HG03521 (cell line): ENCODE data around the gene MRPL51.
A peak's percentile ranks its signal among the peaks of the same experiment; 100 is the strongest.
"Not testable (repeated sequence)": the region's sequence is repeated elsewhere in the genome, so short reads cannot be mapped to it uniquely, and the experiment has no call there.

Experiments used
- ATAC-seq: cut with Tn5 transposase; IDR thresholded peaks from one replicate; pipeline ENCODE4 v1.9.1; 2021; ENCODE audit warnings: mild to moderate bottlenecking, moderate library complexity; ENCODE audit not compliant: unreplicated experiment

Gene MRPL51

DNA sequence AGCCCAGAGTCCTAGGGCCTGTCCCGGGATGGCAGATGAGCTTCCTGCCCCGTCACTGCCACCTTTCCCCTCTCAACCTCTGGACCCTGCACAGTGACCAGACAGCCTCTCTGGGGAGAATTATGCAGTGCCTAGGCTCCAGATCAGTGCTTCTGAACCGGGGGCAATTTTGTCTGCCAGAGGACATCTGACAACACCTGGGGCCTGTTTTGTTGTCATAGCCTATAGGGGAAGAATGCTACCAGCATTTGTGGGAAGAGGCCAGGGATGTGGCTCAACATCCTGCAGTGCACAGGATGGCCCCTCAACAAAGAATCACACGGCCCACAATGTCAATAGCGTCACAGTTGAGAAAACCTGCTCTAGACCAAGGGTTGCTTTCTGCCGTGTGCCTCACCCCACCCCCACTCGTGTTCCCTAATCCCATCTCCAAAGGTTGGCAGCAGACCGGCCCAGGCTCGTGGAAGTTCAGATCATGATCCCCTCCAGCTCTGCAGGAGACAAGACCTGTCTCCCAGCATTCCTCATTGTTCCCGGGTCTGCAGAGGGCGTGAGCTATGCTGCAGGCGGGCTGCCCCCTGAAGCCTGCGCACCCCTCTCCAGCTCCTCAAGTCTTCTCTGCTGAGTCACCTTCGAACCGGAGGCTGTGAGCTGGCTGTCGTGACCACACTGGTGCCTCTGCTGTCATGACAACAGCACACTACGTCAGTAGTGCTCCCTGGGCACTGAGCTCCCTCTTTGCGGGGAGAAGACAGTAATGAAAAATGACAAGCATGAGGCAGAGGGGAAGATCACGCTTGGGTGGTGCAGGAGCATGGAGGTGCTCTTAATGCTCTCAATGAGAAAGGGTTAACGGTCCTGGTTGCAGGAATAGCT lies 39.2 kb upstream of the MRPL51 start:
- ATAC-seq = peak; percentile 17

DNA sequence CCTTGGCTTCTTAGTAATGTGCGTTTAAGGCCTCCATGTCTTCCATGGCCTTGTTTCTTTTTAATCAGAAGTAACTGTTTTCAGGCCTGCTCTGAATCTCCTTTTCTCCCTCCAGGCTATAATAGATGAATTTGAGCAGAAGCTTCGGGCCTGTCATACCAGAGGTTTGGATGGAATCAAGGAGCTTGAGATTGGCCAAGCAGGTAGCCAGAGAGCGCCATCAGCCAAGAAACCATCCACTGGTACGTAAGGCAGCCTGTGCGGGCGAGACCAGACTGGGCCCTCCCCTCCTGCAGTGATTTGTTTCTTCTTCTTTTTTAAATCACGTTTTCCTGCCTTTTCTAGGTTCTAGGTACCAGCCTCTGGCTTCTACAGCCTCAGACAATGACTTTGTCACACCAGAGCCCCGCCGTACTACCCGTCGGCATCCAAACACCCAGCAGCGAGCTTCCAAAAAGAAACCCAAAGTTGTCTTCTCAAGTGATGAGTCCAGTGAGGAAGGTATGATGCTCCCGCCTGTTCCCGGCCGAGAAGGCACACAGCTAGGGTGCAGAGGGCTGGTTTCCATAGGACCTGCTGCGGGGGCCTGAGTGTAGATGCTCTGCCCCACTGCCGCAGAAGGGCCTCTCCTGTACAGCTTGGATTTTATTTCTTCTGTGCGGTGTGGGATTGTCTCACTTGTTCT lies 37.7 kb upstream of the MRPL51 start:
- ATAC-seq = no peak

DNA sequence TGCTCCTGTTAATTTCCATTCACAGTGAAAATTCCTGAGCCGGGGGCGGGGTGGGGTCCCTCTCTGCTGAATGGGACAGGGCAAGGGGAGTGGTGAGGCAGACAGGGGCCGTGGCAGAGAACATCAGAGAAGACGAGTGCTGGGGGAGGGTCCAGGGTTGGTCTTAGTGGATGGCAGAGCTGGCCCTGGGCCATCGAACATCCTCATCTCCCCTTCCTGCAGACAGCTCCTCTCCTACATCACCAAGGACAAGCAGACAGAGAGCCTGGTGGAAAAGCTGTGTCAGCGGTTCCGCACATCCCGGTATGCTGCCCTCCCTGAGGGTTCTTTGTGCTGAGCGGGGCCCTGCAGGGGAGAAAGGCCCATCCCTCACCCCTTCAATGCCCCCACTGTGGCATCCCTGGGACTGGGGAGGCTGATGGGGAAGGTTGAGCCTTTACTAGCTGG lies 36.3 kb upstream of the MRPL51 start:
- ATAC-seq = no peak

DNA sequence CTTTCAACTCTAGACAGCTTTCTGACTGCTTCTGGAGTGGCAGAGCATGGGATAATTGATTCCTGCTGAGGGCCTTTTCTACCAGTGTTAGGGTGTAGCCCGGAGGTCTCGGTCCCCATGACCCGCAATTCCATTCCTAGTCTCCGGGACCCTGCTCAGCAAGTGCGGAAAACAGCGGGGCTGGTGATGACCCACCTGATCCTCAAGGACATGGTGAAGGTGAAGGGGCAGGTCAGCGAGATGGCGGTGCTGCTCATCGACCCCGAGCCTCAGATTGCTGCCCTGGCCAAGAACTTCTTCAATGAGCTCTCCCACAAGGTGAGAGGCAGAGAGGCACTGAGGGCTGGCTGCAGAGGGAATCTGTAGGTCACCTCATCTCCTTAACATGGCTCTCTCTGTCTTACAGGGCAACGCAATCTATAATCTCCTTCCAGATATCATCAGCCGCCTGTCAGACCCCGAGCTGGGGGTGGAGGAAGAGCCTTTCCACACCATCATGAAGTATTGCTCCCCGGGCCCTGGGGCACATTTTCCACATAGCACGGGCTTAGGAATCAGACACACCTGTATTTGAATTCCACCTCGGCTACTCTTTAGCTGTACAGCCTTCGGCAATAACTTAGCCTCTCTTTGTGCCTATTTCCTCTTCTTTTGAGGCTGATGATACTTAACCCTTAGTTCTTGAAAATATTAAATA lies 35.6 kb upstream of the MRPL51 start:
- no peak for ATAC-seq

DNA sequence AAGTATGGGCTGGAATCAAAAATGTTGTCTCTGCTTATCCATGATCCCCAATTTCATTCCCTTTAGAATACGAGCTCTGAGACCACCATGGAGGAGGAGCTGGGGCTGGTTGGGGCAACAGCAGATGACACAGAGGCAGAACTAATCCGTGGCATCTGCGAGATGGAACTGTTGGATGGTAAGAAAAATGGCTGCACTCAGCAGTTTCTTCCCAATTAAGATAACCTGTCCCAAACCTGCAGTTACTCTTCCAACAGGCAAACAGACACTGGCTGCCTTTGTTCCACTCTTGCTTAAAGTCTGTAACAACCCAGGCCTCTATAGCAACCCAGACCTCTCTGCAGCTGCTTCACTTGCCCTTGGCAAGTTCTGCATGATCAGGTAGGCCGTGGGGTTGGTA lies 34.6 kb upstream of the MRPL51 start:
- ATAC-seq = no peak

DNA sequence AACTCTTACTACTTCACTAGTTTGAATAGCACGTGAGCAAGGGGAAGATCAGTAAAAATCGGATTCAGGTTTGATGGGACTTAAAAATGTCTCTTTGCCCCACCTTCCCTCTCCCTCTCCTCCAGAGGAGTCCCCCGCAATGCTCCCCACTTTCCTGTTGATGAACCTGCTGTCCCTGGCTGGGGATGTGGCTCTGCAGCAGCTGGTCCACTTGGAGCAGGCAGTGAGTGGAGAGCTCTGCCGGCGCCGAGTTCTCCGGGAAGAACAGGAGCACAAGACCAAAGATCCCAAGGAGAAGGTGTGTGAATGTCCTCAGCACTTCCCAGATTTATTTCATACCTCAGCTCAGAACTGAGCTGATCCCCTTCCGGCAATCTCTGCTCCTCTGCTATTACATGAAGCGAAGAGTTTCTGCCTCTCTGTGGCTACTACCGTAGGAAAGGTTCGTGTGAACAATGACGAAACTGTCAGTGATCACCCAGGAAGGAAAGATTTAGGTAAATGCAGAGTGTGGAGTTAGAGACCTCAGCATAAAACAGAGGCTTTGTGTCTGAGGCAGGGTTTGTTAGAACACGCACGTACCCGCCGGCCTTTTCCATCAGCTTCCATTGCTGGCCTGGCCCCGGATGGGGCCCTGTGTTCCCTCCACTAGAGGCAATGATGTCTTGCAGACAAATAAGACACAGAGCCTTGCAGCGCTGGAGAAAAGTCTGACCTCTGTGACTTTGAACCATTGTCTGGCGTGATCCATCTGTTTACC lies 33.9 kb upstream of the MRPL51 start:
- ATAC-seq = no peak

DNA sequence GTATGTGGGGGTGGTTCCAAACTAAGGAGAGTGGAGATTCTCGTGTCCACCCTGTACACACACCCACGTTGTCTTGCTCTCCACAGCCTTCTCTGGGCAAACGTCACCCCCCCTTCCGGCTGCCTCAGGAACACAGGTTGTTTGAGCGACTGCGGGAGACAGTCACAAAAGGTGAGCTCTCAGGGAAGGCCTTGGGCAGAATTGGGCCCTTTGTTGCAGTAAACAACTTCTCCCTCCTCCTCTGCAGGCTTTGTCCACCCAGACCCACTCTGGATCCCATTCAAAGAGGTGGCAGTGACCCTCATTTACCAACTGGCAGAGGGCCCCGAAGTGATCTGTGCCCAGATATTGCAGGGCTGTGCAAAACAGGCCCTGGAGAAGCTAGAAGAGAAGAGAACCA lies 33.1 kb upstream of the MRPL51 start:
- no peak for ATAC-seq

DNA sequence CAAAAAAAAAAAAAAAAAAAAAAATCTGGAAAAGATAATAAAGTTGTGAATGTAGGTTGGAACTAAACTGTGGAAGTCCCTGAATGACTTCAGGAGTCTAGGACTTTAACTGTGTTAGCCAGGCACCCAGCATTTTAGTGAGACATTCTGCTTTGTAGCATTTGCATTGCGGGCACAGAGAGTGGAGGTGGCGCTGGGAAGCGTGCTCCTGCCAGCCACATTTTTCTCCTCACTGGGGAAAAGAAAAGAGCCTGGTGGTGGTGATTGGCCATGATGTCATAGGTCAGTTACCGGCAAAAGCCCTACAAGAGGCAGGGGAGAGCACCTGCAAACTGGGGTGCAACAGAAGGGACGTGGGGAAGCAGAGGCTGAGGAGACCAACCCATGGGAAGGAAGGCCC lies 31.6 kb upstream of the MRPL51 start:
- no peak for ATAC-seq

DNA sequence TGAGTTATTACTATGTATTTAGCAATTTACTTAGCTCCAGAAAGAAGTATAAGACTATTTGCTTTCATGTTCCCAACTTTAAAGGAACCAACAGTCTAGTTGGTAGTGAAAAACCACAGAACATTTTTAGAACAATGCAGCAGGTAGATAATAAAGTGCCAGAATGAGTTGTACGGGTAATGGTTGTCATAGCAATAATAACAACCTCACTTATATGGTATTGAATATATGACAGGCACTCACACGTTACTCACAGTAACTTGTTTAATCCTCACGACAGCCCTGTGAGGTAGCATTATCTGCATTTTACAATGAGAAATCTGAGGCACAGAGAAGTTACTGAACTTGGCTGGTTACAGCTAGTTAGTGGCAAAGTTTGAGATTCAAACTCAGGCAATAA lies 30.6 kb upstream of the MRPL51 start:
- ATAC-seq = no peak

DNA sequence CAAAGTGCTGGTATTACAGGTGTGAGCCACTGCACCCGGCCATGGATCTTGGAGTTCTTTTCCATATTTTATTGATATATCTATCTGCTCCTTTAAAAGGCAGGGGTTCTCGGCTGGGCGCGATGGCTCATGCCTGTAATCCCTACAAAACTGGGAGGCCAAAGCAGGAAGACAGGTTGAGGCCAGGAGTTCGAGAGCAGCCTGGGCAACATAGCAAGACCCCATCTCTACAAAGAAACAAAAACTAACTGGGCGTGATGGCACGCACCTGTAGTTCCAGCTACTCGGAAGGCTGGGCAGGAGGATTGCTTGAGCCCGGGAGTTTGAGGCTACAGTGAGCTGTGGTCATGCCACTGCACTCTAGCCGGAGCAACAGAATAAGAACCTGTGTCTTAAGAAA lies 29.1 kb upstream of the MRPL51 start:
- no peak for ATAC-seq

DNA sequence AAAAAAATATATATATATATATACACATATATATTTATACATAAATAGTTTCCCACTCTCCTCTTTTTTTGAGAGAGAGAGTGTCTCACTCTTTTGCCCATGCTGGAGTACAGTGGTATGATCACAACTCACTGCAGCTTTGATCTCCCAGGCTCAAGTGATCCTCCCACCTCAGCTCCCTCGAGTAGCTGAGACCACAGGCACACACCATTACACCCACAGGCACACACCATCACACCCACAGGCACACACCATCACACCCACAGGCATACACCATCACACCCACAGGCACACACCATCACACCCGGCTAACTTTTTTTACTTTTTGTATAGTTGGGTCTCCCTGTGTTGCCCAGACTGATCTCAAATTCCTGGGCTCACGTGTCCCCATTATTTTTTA lies 27.1 kb upstream of the MRPL51 start:
- no peak for ATAC-seq

DNA sequence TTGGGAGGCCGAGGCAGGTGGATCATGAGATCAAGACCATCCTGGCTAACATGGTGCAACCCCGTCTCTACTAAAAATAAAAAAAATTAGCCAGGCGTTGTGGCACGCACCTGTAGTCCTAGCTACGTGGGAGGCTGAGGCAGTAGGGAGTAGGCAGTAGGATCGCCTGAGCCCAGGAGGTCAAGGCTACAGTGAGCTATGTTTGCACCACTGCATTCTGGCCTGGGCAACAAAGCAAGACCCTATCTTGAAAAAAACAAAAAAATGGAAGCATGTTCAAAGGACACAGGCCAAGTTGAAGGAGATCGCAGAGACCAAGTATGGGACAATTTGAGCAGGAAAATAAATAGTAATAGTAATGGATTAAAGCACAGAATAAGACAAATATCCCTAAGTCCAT lies 15.0 kb upstream of the MRPL51 start:
- ATAC-seq = no peak

DNA sequence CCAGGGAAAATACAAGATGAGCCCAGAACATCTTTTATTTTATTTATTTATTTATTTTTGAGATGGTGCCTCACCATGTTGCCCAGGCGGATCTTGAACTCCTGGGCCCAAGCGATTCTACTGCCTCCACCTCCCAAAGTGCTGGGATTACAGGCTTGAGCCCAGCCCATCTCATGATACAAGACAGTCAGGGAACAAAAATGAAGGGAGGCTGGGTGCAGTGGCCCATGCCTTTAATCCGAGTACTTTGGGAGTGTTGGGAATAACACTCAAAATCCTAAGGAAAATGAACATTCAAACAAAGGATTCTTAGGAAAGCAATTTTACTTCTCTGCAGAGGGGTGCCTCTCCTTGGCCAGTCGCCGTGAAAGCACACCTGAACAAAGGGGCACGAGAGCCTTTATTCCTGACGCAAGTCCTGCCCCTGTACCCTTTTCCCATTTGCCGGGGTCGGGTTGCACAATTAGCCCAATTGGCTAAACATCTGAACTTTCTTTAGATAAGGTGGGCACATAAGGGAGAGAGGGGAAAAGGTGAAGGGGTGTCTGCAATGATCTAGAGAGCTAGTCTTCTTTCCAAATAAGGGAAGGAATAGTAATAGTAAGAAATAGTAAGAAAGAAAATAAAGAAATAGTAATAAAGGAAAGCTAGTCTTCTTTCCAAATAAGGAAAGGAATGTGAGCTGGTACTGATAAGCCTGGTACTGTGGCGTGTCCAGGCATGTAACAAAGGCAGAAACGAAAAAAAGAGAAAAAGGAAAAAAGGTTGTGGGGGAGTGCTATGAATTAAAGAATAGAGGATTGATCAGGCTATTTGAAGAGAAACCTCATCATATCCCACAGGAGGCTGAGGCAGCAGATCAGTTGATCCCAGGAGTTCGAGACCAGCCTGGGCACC lies 14.3 kb upstream of the MRPL51 start:
- no peak for ATAC-seq

DNA sequence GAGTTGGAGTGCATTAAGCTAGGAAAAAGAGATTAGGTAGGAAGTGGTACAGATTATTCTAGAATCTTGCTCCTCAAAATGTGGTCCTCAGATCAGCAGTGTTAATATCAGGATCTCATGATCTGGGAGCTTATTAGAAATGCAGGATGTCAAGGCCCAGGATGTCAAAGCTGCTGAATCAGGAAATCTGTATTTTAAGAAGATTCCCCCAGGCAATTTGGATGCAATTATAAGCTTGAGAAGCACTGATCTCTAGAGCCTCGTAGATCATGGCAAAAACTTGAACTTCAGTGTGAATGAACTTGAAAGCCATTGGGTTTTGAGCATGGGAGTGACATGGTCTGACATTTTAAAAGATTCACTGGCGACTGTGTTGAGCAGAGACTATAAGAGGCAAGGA lies 7.4 kb upstream of the MRPL51 start:
- no peak for ATAC-seq

DNA sequence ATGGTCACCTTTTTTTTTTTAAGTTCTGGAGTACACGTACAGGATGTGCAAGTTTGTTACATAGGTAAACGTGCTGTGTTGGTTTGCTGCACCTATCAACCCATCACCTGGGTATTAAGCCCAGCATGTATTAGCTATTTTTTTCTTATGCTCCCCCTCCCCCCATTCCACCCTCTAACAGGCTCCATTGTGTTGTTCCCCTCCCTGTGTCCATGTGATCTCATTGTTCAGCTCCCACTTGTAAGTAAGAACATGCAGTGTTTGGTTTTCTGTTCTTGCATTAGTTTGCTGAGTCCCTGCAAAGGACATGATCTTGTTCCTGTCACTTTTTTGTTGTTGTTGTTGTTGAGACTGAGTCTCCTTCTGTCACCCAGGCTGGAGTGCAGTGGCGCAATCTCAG lies 4.2 kb upstream of the MRPL51 start:
- not testable (repeated sequence) for ATAC-seq

DNA sequence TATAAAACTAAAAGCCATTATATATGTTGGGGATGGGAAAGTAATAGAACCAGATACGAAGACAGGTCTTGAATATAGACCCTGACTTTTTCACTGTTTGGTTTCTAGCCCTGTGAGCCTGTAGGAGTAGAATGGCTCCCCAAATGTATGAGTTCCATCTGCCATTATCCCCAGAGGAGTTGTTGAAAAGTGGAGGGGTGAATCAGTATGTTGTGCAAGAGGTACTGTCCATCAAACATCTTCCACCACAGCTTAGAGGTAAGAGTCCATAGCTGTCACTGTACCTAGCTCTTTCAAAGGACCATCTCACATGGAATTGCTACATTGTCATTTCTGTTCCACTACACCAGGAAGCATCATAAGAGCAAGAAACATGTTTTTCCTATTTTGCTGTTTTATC lies 1.9 kb upstream of the MRPL51 start:
- no peak for ATAC-seq

DNA sequence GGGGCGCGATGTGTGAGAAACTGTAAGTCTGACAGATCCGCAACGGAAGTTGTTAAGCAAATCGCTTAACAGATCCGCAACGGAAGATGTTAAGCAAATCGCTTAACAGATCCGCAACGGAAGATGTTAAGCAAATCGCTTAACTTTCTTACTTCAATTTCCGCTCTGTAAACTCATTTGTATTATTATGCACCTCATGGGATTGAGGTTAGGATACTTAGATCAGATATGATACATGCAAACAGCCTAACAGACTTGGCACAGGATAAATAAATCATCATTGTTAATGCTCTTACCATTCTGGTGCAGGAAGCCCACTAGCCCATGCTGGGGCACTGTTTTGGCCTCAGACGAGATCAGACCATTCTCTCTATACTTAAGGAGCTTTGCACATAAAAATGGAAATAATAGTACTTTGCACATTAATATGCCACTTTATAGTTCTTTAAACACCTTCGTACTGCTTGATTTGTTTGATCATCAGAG lies 1.2 kb upstream of the MRPL51 start:
- no peak for ATAC-seq

DNA sequence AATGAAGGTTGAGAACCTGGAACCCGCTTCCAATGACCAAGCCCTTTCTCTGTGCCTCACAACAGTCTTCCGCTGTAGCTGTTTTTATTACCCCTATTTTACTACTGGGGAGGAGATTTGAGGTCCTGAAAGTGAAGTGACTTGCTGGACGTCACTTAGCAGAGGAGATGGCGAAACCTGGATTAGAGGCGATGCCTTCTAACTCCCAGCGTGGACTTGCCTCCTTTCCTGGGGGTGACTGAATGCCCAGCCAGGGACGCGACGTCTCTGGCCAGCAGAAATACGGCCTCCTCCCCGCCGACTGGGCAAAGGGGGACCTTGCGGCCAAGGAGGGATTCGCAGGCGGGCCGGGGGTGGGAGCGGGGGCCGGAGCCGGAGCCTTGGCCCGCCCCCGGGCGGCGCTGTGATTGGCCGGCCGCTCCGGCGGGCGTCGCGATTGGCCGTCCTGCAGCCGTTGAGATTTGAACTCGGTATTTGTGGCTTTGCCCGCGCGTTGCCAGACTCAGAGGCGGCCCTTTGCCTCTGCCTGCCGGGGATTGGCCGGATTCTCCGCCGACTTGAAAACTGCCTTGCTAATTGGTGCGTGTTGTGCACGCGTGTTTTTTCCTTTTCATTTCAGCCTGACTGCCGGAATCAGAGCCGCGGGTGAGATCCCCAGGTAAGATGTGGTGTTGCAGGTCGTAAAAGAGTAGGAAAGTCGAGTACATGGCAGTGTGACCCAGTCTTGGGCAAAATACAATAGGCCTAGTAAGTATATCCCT lies 615 bp upstream of the MRPL51 start, which contains the start of gene NCAPD2:
TSS of gene NCAPD2 (plus strand) at position 606 of the 761 bp plus-strand sequence. CDS start 997 bp downstream, outside the sequence.
- peak; percentile 80 for ATAC-seq

DNA sequence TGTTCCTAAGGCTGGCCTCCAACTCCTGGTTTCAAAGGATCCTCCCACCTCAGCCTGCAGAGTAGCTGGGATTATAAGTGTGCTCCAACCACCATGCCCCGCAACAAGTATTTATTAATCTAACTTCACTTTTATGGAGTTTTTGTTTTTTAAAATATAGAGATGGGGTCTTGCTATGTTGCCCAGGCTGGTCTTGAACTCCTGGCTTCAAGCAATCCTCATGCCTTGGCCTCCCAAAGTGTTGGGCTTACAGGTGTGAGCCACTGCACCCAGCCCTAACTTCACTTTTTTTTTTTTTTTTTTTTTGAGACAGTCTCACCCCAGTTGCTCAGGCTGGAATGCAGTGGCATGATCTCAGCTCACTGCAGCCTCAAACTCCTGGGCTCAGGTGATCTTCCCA lies 2.4 kb downstream of the MRPL51 start:
- ATAC-seq = not testable (repeated sequence)
